Measurements from ENCODE around the gene WDR59.
"Not testable (repeated sequence)": the region's sequence is repeated elsewhere in the genome, so short reads cannot be mapped to it uniquely, and the experiment has no call there.

The WDR59 gene

DNA sequence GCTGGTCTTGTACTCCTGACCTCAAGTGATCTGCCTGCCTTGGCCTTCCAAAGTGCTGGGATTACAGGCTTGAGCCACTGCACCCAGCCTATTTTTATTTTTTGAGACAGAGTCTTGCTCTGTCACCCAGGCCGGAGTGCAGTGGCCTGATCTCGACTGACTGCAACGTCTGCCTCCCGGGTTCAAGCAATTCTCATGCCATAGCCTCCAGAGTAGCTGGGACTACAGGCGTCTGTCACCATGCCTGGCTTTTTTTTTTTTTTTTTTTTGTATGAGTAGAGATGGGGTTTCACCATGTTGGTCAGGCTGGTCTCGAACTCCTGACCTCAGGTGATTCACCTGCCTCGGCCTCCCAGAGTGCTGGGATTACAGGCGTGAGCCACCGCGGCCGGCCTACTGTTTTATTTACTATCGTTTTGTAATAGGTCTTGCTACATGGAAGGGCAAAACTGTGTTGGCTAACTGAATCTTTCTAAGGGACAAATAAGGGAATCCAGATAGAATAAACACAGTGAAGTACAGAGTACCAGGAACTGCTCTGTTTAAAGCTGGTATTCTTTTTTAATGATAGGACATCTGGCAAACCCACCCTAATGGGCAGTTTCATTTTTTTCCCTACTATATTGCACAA, 31.6 kb upstream of the WDR59 start:
- H3K27me3 ChIP-seq (ENCODE audit: insufficient read depth, low read length); H4K91ac ChIP-seq (ENCODE audit: low read depth, low read length); H3K14ac ChIP-seq (ENCODE audit: low read length); H3K23ac ChIP-seq (ENCODE audit: low read length); H3K4ac ChIP-seq (ENCODE audit: low read depth, low read length); H3K4me3 ChIP-seq (ENCODE audit: low read depth, low read length); H3K79me2 ChIP-seq (ENCODE audit: control insufficient read depth, insufficient read depth, low read length, poor library complexity); DNase-seq; H3K18ac ChIP-seq (ENCODE audit: low read length); H3K9ac ChIP-seq (ENCODE audit: low read length); H3K27ac ChIP-seq (ENCODE audit: low read depth, low read length); H3K4me2 ChIP-seq (ENCODE audit: low read length); H4K12ac ChIP-seq (ENCODE audit: low read depth, low read length); H2BK120ac ChIP-seq (ENCODE audit: insufficient read depth, low read length, poor library complexity); H3K9me3 ChIP-seq (ENCODE audit: insufficient read depth, low read depth, low read length); H2BK12ac ChIP-seq (ENCODE audit: low read length); H3K4me1 ChIP-seq (ENCODE audit: control insufficient read depth in 1 of 2, insufficient read depth in 2 of 2, low read length in 2 of 2); H4K8ac ChIP-seq (ENCODE audit: low read depth, low read length); H3K79me1 ChIP-seq (ENCODE audit: low read length); H2AFZ ChIP-seq (ENCODE audit: insufficient read depth, low read length, poor library complexity); H2BK5ac ChIP-seq (ENCODE audit: low read depth, low read length, poor library complexity); H3K36me3 ChIP-seq (ENCODE audit: control insufficient read depth in 1 of 2, insufficient read depth in 2 of 2, low read length in 2 of 2); H2AK5ac ChIP-seq (ENCODE audit: low read length): not testable (repeated sequence)
- WGBS (ENCODE audit: extremely low coverage, insufficient coverage, insufficient read length): no CpG with 5 or more reads among the region's 12 CpGs

DNA sequence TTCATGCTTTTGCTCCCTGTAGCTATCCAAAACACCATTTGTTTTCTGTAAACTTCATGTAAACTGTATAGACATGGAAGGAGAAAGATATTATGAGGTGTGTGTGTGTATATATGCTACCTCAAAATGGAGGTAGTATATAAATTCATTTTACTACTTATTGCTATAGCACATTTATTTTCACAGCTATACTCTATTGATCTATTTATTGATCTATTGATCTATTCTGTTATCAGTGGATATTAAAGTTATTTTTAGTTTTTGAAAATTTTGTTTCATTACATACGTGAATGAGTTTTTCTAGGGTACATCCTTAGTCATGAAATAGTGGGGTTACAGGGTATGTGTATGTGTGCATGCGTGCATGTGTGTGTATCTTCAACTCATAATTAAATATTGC, 29.4 kb upstream of the WDR59 start:
- Histone ChIP-seq H3K4me3 (ENCODE audit: low read depth, low read length) (no peak overlapping the region), H3K79me2 (ENCODE audit: control insufficient read depth, insufficient read depth, low read length, poor library complexity) (peaks cover 3% of the 10 kb centered on the region), H3K4ac (ENCODE audit: low read depth, low read length) (no peak overlapping the region), H2AFZ (ENCODE audit: insufficient read depth, low read length, poor library complexity) (no peak overlapping the region), H4K91ac (ENCODE audit: low read depth, low read length) (no peak overlapping the region), H3K9ac (ENCODE audit: low read length) (no peak overlapping the region), H3K4me2 (ENCODE audit: low read length) (no peak overlapping the region), H3K27me3 (ENCODE audit: insufficient read depth, low read length) (no peaks in the 10 kb centered on the region), H2AK5ac (ENCODE audit: low read length) (no peak overlapping the region), H3K23ac (ENCODE audit: low read length) (no peak overlapping the region), H3K79me1 (ENCODE audit: low read length) (peaks cover 3% of the 10 kb centered on the region), H3K9me3 (ENCODE audit: insufficient read depth, low read depth, low read length) (no peaks in the 10 kb centered on the region), H4K8ac (ENCODE audit: low read depth, low read length) (no peak overlapping the region), H3K18ac (ENCODE audit: low read length) (no peak overlapping the region), H2BK120ac (ENCODE audit: insufficient read depth, low read length, poor library complexity) (no peak overlapping the region), H3K14ac (ENCODE audit: low read length) (no peak overlapping the region), H3K27ac (ENCODE audit: low read depth, low read length) (no peak overlapping the region), H4K12ac (ENCODE audit: low read depth, low read length) (no peak overlapping the region), H3K4me1 (ENCODE audit: control insufficient read depth in 1 of 2, insufficient read depth in 2 of 2, low read length in 2 of 2) (peaks cover 2 to 6% of the 10 kb centered on the region in 2 experiments), H3K36me3 (ENCODE audit: control insufficient read depth in 1 of 2, insufficient read depth in 2 of 2, low read length in 2 of 2) (no peaks in the 10 kb centered on the region), H2BK5ac (ENCODE audit: low read depth, low read length, poor library complexity) (no peak overlapping the region), H2BK12ac (ENCODE audit: low read length) (no peak overlapping the region)
- DNase-seq: no peak
- WGBS (ENCODE audit: extremely low coverage, insufficient coverage, insufficient read length): no CpG with 5 or more reads among the region's 2 CpGs

DNA sequence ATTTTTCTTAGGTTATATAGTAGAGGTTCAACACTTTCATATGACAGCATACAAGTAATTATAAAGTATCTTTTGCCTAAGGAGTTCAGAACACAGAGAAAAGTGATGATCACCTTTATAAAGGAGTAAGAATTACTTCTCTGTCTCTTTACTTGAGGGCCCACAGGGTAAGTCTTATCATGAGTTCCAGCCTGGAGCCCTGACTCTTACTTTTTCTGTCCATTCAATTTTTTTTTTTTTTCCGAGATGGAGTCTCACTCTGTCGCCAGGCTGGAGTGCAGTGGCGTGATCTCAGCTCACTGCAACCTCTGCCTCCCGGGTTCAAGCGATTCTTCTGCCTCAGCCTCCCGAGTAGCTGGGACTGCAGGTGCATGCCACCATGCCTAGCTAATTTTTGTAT, 28.2 kb upstream of the WDR59 start:
- not testable (repeated sequence) for H3K79me1 ChIP-seq (ENCODE audit: low read length); H2BK12ac ChIP-seq (ENCODE audit: low read length); H2BK120ac ChIP-seq (ENCODE audit: insufficient read depth, low read length, poor library complexity); H3K27me3 ChIP-seq (ENCODE audit: insufficient read depth, low read length); H4K91ac ChIP-seq (ENCODE audit: low read depth, low read length); H3K27ac ChIP-seq (ENCODE audit: low read depth, low read length); H3K9me3 ChIP-seq (ENCODE audit: insufficient read depth, low read depth, low read length); H2AK5ac ChIP-seq (ENCODE audit: low read length); H3K14ac ChIP-seq (ENCODE audit: low read length); DNase-seq; H3K4me2 ChIP-seq (ENCODE audit: low read length); H2AFZ ChIP-seq (ENCODE audit: insufficient read depth, low read length, poor library complexity); H4K12ac ChIP-seq (ENCODE audit: low read depth, low read length); H2BK5ac ChIP-seq (ENCODE audit: low read depth, low read length, poor library complexity); H3K4me3 ChIP-seq (ENCODE audit: low read depth, low read length); H3K4ac ChIP-seq (ENCODE audit: low read depth, low read length); H3K9ac ChIP-seq (ENCODE audit: low read length); H3K23ac ChIP-seq (ENCODE audit: low read length); H3K36me3 ChIP-seq (ENCODE audit: control insufficient read depth in 1 of 2, insufficient read depth in 2 of 2, low read length in 2 of 2); H3K79me2 ChIP-seq (ENCODE audit: control insufficient read depth, insufficient read depth, low read length, poor library complexity); H4K8ac ChIP-seq (ENCODE audit: low read depth, low read length); H3K18ac ChIP-seq (ENCODE audit: low read length); H3K4me1 ChIP-seq (ENCODE audit: control insufficient read depth in 1 of 2, insufficient read depth in 2 of 2, low read length in 2 of 2)
- WGBS (ENCODE audit: extremely low coverage, insufficient coverage, insufficient read length): no CpG with 5 or more reads among the region's 6 CpGs

DNA sequence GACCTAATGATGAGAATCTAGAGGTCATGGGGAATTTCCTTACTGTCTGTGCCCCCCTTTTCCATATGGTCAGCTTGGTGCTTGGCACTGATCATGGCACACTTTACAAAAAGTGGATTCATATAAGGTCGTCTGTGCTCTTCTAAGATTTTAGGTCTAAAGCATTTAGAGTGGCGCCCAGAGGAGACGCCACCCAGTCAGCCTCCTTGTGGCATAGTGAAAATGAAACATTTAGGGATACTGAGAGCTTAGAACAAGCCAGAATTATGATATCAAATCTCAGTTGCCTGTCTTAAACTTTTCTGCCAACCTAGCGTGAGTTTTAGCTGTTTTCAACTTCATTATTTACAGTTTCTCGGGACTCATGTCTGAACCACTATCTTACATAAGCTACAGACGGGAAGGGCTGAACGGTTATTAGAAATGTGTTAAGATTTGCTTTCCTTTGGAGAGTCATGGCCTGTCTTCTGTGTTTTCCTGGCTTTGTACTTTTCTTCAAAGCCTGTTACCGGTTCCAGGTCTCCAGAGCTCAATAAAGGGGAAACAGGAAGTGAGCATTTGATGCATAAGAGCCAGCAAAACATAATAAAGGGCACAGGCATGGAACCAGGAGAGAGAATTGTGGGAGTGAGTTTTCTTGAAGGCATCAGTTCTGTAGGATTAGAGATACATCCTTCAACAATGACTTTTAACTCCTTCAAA, 27.6 kb upstream of the WDR59 start:
- H3K9me3 ChIP-seq (ENCODE audit: insufficient read depth, low read depth, low read length): no peaks in the 10 kb centered on the region
- no peak overlapping the region for H3K14ac ChIP-seq (ENCODE audit: low read length)
- H2AFZ ChIP-seq (ENCODE audit: insufficient read depth, low read length, poor library complexity): no peak overlapping the region
- no peak overlapping the region for H3K9ac ChIP-seq (ENCODE audit: low read length)
- peaks cover 3% of the 10 kb centered on the region for H3K79me1 ChIP-seq (ENCODE audit: low read length)
- H3K4ac ChIP-seq (ENCODE audit: low read depth, low read length): peak overlapping the region; percentile 31
- no peak overlapping the region for H2BK5ac ChIP-seq (ENCODE audit: low read depth, low read length, poor library complexity)
- H4K12ac ChIP-seq (ENCODE audit: low read depth, low read length): no peak overlapping the region
- H3K4me2 ChIP-seq (ENCODE audit: low read length): no peak overlapping the region
- no peak for DNase-seq
- H3K79me2 ChIP-seq (ENCODE audit: control insufficient read depth, insufficient read depth, low read length, poor library complexity): no peaks in the 10 kb centered on the region
- H3K23ac ChIP-seq (ENCODE audit: low read length): no peak overlapping the region
- H2BK12ac ChIP-seq (ENCODE audit: low read length): no peak overlapping the region
- H3K36me3 ChIP-seq (ENCODE audit: control insufficient read depth in 1 of 2, insufficient read depth in 2 of 2, low read length in 2 of 2): no peaks in the 10 kb centered on the region
- H3K27ac ChIP-seq (ENCODE audit: low read depth, low read length): no peak overlapping the region
- H4K8ac ChIP-seq (ENCODE audit: low read depth, low read length): no peak overlapping the region
- WGBS (ENCODE audit: extremely low coverage, insufficient coverage, insufficient read length): no CpG with 5 or more reads among the region's 8 CpGs
- H3K27me3 ChIP-seq (ENCODE audit: insufficient read depth, low read length): no peaks in the 10 kb centered on the region
- no peak overlapping the region for H2AK5ac ChIP-seq (ENCODE audit: low read length)
- no peak overlapping the region for H3K4me3 ChIP-seq (ENCODE audit: low read depth, low read length)
- H3K4me1 ChIP-seq (ENCODE audit: control insufficient read depth in 1 of 2, insufficient read depth in 2 of 2, low read length in 2 of 2): peaks cover 0 to 3% of the 10 kb centered on the region in 2 experiments
- no peak overlapping the region for H2BK120ac ChIP-seq (ENCODE audit: insufficient read depth, low read length, poor library complexity)
- no peak overlapping the region for H3K18ac ChIP-seq (ENCODE audit: low read length)
- no peak overlapping the region for H4K91ac ChIP-seq (ENCODE audit: low read depth, low read length)

All from trophoblast cell (in vitro differentiated cells and primary cell).